ENCODE results near the gene ARID5A. TPM values are rescaled to one million over a fixed set of nuclear protein-coding genes. Genes with fewer than 3 reads are reported as not detected.

ARID5A gene
- total RNA-seq, 1 donor: 7.6 TPM

DNA sequence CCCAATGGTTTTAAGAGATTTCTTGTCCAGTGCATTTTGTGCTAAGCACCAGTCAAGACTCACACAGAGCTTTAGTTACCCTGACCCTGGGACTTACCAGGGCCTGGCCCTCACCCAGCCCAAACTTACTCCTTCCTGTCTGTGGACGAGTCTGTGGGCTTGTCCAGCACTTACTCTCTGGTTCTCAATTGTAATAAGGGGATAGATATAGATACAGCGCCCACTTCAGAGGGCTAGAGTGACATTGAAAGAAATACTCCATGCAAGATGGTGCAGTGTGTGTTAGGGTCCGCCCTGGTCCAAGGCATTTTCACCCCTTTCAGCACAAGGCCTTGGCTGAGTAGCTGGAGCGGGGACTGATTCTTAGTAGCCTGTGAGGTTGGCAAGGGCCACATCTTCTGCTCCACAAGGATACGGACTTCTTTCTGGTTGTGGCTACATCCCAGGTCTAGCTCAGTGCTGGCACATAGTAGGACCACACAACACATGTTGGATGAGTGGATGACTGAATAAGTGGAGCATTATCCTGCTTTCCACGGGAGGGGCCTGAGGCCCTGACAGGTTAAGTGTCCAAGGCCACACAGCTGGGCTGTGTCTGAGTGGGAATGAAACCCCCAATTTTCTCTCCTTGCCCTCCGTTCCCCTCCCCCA lies 3.8 kb upstream of the ARID5A start:
- Histone ChIP-seq H3K4me2 (ENCODE audit: insufficient read depth, low read length) (peak overlapping the region; percentile 28), H3K27ac (ENCODE audit: low read depth, low read length) (peak overlapping the region; percentile 93), H3K4me3 (ENCODE audit: insufficient read depth, low read length) (no peak overlapping the region), H2AFZ (ENCODE audit: low read length) (peak overlapping the region; percentile 43), H3K9me3 (ENCODE audit: low read depth, low read length) (no peaks in the 10 kb centered on the region), H4K20me1 (ENCODE audit: insufficient read depth, low read length) (peaks cover 6% of the 10 kb centered on the region), H3K4me1 (ENCODE audit: insufficient read depth, low read length) (peaks cover 57% of the 10 kb centered on the region), H3K27me3 (ENCODE audit: insufficient read depth, low read length) (no peaks in the 10 kb centered on the region), H3K79me2 (ENCODE audit: insufficient read depth, low read length) (peaks cover 4% of the 10 kb centered on the region), H3K36me3 (ENCODE audit: insufficient read depth, low read length) (no peaks in the 10 kb centered on the region)
- no peak for TF ChIP-seq CTCF (IDR thresholded peaks at IDR 0.05; ENCODE audit: extremely low read depth, low read depth, low read length)
- peak; percentile 65 for DNase-seq (ENCODE audit: insufficient read length, low spot score, missing footprints)

DNA sequence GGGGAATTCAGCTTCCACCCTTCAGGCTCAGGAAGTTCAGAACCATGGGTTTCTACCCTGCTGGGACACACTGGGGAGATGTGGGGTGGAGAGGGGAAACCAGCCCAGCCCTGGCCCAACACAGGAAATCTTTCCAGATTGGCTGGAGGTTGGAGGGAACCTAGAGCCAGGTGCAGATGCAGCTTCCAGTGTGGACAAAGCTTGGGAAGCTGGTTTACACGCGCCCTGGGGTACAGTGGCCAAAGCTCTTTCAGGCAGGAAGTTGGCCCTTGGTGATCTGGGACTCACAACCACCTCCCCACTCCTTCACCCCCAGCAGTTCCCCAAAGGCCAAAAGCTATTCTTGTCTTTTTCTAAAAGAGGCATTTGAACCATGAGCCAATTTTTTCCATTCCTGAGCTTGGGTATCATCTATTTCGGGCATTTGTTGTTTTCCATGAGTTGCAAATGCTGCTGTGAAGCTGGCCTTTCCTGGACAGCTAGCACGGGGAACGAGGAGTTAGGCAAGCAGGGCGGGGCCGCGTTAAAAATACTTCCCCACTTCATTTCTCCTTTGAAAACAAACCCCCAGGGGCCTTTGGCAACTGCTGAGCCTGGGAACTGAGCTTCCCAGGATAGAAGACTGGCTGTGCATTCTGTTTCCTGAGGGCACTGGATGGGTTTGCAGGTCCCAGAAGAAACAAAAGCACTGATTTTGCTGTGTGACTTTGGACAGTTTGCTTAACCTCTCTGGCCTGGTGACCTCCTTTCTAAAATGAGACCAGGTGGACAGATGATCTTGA lies 3.1 kb upstream of the ARID5A start:
- Histone ChIP-seq H3K4me1 (ENCODE audit: insufficient read depth, low read length) (peaks cover 57% of the 10 kb centered on the region), H3K4me2 (ENCODE audit: insufficient read depth, low read length) (peak overlapping the region; percentile 74), H4K20me1 (ENCODE audit: insufficient read depth, low read length) (peaks cover 13% of the 10 kb centered on the region), H3K4me3 (ENCODE audit: insufficient read depth, low read length) (peak overlapping the region; percentile 41), H3K27me3 (ENCODE audit: insufficient read depth, low read length) (no peaks in the 10 kb centered on the region), H3K9me3 (ENCODE audit: low read depth, low read length) (no peaks in the 10 kb centered on the region), H3K27ac (ENCODE audit: low read depth, low read length) (peak overlapping the region; percentile 93), H3K79me2 (ENCODE audit: insufficient read depth, low read length) (peaks cover 11% of the 10 kb centered on the region), H2AFZ (ENCODE audit: low read length) (peak overlapping the region; percentile 69), H3K36me3 (ENCODE audit: insufficient read depth, low read length) (no peaks in the 10 kb centered on the region)
- DNase-seq (ENCODE audit: insufficient read length, low spot score, missing footprints): peak; percentile 98
- TF ChIP-seq CTCF (IDR thresholded peaks at IDR 0.05; ENCODE audit: extremely low read depth, low read depth, low read length): no peak

GRCh38 chr2:96534141-96534540 lies 2.4 kb upstream of the ARID5A start:
- Histone ChIP-seq H2AFZ (ENCODE audit: low read length) (no peak overlapping the region), H3K79me2 (ENCODE audit: insufficient read depth, low read length) (peaks cover 18% of the 10 kb centered on the region), H4K20me1 (ENCODE audit: insufficient read depth, low read length) (peaks cover 19% of the 10 kb centered on the region), H3K4me1 (ENCODE audit: insufficient read depth, low read length) (peaks cover 50% of the 10 kb centered on the region), H3K36me3 (ENCODE audit: insufficient read depth, low read length) (no peaks in the 10 kb centered on the region), H3K4me2 (ENCODE audit: insufficient read depth, low read length) (peak overlapping the region; percentile 74), H3K27ac (ENCODE audit: low read depth, low read length) (peak overlapping the region; percentile 93), H3K9me3 (ENCODE audit: low read depth, low read length) (no peaks in the 10 kb centered on the region), H3K27me3 (ENCODE audit: insufficient read depth, low read length) (no peaks in the 10 kb centered on the region), H3K4me3 (ENCODE audit: insufficient read depth, low read length) (peak overlapping the region; percentile 41)
- no peak for TF ChIP-seq CTCF (IDR thresholded peaks at IDR 0.05; ENCODE audit: extremely low read depth, low read depth, low read length)
- DNase-seq (ENCODE audit: insufficient read length, low spot score, missing footprints): no peak

GRCh38 chr2:96534701-96535181 lies 1.8 kb upstream of the ARID5A start:
- no peak overlapping the region for H3K4me2 ChIP-seq (ENCODE audit: insufficient read depth, low read length)
- H3K27ac ChIP-seq (ENCODE audit: low read depth, low read length): no peak overlapping the region
- no peaks in the 10 kb centered on the region for H3K27me3 ChIP-seq (ENCODE audit: insufficient read depth, low read length)
- no peaks in the 10 kb centered on the region for H3K9me3 ChIP-seq (ENCODE audit: low read depth, low read length)
- peaks cover 20% of the 10 kb centered on the region for H3K79me2 ChIP-seq (ENCODE audit: insufficient read depth, low read length)
- peaks cover 25% of the 10 kb centered on the region for H4K20me1 ChIP-seq (ENCODE audit: insufficient read depth, low read length)
- no peak for TF ChIP-seq CTCF (IDR thresholded peaks at IDR 0.05; ENCODE audit: extremely low read depth, low read depth, low read length)
- no peak overlapping the region for H3K4me3 ChIP-seq (ENCODE audit: insufficient read depth, low read length)
- H3K4me1 ChIP-seq (ENCODE audit: insufficient read depth, low read length): peaks cover 48% of the 10 kb centered on the region
- no peak overlapping the region for H2AFZ ChIP-seq (ENCODE audit: low read length)
- H3K36me3 ChIP-seq (ENCODE audit: insufficient read depth, low read length): no peaks in the 10 kb centered on the region
- DNase-seq (ENCODE audit: insufficient read length, low spot score, missing footprints): no peak
